GM18519 (cell line): ENCODE measurements around the gene HPSE2.

ENCODE experiments used
- ATAC-seq: cut with Tn5 transposase; IDR thresholded peaks from one replicate; pipeline ENCODE4 v1.9.1; 2021; ENCODE audit warnings: mild to moderate bottlenecking, moderate library complexity; ENCODE audit not compliant: unreplicated experiment, low FRiP score

Gene HPSE2

DNA sequence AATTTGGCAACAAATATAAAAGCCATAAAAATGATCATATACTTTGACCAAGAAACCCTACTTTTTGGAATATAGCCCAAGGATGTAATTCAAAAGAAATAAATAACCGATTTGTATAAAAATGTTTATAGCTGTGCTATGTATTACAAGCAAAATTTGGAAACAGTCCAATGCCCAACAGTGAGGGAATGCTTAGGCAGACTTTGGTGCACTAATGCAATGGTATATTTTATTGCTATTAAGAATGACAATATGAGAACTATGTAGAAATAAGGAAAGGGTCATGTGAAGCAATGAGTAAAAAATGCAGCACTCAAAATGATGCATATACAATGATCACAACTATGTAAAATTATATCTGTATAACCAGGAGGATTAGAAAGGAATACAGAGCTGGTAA, 515.1 kb downstream of the HPSE2 start:
- no peak for ATAC-seq

- no peak for ATAC-seq
Measured at GRCh38 chr10:98713586-98713985, 522.1 kb downstream of the HPSE2 start.

DNA sequence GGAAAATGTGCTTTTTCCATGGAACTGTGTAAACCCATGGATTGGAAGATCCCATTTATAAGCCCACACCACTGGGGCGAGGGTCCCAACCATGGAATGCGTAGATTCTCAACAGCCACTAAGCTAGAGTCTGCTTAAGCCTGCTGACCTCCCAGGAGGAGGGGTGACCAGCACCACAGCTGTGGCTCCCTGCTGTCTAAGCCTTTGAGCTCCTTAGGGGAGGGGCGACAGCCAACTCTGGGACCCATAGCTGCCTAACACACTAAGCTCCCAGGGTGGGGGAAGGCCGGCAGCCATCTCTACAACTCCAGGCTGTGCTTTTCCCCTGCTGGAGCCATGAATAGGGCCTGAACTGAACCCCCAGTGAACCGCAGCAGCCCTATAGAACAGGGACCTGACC, 539.1 kb downstream of the HPSE2 start:
- ATAC-seq: no peak

DNA sequence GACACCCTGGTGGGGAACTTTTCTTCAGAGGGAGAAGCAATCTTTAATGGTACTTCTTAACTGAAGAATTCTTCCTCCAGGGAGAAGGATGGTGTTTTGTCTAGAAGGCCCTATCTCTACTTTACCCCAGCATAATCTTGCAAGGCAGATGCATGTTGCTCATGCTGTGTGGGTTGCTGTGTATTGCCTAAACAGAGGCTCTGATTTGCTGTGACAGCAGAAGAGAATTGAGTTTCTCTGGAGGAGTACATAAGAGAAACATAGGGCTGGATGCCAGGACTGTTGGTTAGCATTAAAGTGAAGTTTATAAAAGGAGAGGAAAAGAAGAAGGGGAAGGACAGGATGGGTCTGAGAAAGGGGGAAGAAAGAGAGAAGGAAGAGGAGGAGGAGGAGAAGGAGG, 540.8 kb downstream of the HPSE2 start:
- ATAC-seq: no peak

- ATAC-seq: no peak
Measured at GRCh38 chr10:98694014-98694413, 541.6 kb downstream of the HPSE2 start.

- ATAC-seq: no peak
Measured at GRCh38 chr10:98687685-98688084, 548.0 kb downstream of the HPSE2 start.

DNA sequence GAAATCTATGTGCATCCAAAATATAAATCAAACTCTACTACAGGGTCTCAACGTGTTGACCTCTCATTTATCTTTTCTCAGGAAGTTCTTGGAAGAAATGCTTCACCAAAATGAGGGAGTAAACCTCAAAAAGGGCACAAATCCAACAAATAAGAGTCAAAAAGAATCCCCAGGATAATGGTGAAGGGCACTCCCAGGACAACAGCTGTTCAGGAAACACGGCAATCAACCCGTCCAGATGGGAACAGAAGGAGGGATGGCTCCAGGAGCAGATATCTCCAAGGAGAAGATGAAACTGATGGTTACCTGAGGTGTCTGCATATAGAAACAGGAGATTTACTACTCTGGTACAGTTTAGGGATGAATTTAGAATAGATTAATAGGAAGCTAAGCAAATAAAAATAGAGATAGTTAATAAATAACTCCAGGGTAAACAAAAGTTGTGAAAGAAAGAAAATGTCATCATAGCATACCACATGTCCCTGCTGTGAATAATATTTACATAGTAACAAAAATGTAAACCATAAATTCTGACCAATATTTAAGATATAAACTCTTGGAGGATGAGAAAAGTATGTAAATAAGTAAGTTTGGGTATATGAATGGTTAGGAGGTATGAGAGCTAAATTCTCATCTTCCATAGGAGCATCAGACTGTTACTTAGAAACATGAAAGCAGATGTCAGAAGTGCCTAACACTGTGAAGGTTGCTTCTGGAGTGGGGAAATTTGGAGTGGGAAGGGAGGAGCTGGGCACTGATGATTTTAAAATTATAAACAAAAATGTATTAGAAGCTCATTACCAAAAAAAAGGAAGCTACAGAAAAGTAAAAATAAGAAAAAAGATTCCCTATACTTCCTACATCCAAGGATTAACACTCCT, 551.4 kb downstream of the HPSE2 start:
- no peak for ATAC-seq

DNA sequence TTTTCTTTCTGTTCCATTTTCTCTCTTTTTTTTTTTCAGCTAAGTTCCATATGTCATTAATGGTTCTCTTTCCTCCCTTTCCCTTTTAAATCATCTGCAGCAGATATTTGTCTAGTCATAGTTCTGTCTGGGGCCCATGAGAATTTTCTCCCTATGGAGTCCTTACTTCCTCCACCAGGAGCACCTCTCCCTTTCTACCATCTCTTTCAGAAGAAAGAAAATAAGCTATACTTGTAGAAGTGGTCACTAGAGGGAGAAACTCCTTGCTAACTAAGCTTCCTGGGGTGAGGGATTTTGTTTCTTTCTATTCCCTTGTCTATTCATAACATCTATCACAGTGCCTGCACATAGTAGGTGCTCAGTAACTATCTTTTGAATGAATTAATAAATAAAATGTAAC, 558.8 kb downstream of the HPSE2 start:
- ATAC-seq: no peak

DNA sequence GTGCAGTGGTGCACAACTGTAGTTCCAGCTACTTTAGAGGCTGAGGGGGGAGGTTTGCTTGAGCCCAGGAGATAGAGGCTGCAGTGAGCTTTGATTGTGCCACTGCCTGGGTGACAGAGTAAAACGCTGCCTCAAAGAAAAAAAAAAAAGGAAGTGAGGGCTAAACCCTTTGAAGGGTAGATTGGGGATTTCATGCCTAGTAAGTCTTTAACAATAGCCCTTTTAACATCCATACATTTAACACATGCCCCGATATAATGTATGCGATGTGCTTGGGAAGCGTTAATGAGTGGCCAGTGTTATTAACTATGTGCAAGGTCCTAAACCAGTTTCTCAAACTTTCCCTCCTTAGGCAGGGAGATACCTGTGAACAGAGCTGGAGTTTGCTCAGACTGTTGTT, 559.8 kb downstream of the HPSE2 start:
- ATAC-seq: no peak

DNA sequence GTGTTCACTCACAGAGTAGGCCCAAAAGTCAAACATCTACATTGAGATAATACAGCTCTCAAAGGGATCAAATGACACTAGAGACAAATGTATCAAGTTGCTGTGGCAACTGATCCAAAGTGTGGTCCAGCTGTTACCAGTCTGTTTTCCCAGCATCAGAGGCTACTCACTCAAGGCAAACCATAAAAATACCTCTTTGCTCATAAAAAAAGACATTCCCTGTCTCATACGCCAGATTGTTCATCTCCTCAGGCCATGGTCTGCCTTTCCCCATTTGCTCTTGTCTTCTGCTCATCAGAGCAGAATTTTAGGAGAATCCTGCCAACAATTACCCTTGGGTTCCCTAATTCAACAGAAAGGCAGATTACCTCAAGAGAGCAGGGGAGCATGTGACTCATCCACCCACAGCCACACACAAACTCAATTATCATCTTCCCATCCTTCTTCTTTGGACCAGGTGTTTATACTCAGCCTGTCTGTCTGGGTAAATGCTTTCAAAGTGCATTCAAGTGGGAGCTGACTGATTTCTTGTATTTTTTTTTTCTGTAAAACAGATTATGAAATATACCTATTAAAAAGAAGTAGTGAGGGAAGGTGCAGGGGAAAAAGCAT, 562.4 kb downstream of the HPSE2 start:
- ATAC-seq: no peak

GRCh38 chr10:98667081-98667480, 568.6 kb downstream of the HPSE2 start:
- ATAC-seq: no peak

- no peak for ATAC-seq
Measured at GRCh38 chr10:98666276-98666675, 569.4 kb downstream of the HPSE2 start.

GRCh38 chr10:98664329-98665042, 571.2 kb downstream of the HPSE2 start:
- ATAC-seq: peak; percentile 67

GRCh38 chr10:98659951-98660350, 575.7 kb downstream of the HPSE2 start:
- no peak for ATAC-seq

DNA sequence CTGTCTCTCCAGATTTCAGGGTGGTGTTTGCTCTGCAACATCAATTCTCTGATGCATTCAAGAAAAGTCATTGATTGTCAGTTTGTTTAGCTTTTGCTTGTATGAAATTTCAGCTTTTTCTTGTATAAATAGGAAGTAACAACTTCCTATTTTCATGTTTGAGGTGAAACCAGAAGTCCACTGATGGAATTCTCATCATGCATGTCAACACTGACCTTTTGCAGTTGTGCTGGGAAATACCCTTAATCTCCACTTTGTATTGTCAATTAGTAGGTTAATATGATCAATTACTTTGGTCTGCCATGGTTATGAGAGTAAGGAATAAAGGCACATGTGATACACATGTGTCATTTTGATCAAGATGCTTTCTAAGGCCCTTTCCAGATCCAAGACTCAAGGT, 580.2 kb downstream of the HPSE2 start:
- ATAC-seq: no peak

DNA sequence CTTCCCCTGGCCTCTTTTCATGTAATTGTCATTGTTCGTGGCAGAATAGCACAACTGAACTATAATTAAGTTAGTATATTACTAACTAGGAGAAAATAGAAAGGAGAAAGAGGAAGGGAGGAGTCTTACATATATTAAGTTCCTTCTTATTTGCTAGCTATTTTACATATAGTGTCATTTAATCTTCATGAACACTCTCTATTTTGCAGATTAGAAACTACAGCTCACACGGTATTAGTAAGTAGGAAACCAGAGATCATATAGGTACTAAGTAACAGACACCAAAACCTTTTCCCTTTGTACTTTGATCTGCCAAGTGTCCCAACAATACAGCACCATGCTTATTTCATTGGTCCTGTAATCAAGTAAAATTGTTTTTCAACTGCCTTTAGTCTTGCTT, 586.5 kb downstream of the HPSE2 start:
- peak; percentile 38 for ATAC-seq

DNA sequence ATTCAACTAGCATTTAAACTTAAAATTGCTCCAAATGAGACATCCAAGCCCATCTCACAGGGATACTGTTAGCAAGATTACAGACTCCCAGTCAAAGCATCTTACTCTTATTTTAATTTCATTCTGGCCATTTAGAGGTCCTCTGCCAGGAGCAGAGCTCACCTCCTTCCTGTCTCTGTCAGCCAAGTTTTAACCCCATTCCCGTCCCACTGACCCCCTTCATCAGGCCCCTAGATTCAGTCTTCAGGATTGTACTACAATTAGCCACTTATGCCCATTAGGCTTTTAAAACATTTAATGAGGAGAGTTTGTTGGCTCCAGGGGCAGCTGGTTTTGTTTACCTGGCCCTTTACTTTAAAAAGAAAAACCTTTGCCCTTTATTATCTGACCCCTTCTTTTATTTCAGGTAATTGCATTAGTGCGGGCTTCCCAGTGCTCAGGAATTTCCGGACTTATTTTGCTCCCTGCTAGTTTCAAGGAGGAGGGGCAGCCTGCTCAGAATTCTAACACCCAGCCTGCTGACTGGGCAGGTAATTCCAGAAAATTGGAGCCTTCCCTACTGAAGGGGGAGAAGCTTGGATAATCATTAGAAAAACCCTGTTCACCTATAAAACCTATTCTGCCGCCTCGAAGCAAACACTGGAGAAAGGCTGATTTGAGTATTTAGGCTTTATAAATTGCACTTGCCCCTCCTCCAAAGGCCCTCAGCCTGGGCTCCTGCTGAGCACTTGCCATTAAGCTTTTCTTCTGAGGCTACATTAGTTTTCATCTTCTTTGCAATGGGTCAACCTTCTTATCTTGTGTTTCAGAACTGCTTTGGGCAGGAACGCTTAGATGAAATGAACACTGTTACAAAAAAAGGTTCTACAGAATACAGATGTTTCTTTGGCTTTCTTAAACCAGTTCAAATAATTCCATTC, 588.4 kb downstream of the HPSE2 start:
- ATAC-seq: no peak

DNA sequence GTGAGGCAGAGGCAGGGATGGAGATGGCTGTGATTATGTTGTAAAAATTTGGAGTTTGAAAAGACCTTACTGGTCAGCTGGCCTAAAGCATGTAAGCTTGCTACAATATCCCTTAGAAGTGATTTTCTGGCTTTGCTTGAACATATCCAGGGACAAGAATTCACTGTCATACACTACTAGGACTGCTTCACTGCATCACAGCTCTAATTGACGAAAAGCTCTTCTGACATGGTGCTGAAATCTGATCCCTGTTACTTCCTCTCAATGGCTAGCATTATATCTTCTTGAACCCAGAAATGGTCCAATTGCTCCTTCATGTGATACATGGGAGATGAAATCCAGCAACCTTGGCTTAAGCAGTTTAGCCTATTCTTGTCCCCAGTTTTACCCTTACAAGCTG, 591.2 kb downstream of the HPSE2 start:
- no peak for ATAC-seq

DNA sequence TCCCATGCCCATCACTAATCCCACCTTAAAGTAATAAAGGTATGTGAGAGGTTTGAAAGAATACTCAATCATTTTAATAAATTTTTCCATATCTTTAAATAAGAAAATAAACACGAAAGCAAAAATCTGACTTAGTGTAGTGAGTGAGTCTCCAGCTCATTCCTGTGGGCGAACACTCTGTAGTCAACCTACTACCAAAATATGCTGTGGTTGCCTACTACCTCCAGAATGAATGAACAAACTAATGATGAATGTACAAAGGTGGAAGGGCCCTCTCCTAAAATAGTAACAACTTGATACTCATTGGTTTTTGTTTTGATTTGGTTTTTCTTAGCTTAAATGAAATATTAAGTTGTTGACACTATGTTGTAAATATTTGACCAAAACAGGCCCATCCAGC, 593.4 kb downstream of the HPSE2 start:
- no peak for ATAC-seq

- ATAC-seq: no peak
Measured at GRCh38 chr10:98638920-98639319, 596.7 kb downstream of the HPSE2 start.
